B cell (primary cell): ENCODE measurements around the gene NIPBL. TPM values are rescaled to one million over a fixed set of nuclear protein-coding genes. Genes with fewer than 3 reads are reported as not detected.

ENCODE experiments used
- ATAC-seq: fragments of 200-7000 bp; cut with Tn5 transposase; one replicate; pipeline ENCODE4 v1.10.0; 2021; ENCODE audit warnings: low read depth, mild to moderate bottlenecking, moderate number of reproducible peaks, moderate library complexity
- CTCF ChIA-PET: fragments of 350-600 bp; sonication (Branson Sonifier 250); formaldehyde crosslinking; loops from one replicate; lab custom pipeline; 2021; ENCODE audit warnings: antibody characterized with exemption, inconsistent platforms; lab: Charles Lee
- POLR2A ChIA-PET: fragments of 350-600 bp; sonication (Branson Sonifier 250); formaldehyde crosslinking; loops from one replicate; lab custom pipeline; 2021; ENCODE audit warnings: antibody characterized with exemption; lab: Charles Lee
- DNase-seq: peaks from one replicate; pipeline ENCODE4 v3.0.0; 2013
- H2AFZ ChIP-seq: 2 replicates; pipeline ENCODE4 v1.6.1; 2012; ENCODE audit warnings: mild to moderate bottlenecking, low read depth, low read length; ENCODE audit not compliant: insufficient read depth, poor library complexity, severe bottlenecking
- H3K27ac ChIP-seq, 2 donors: 1 replicate in 1 of 2; 2 replicates in 1 of 2; pipeline ENCODE4 v1.5.1; 2012 to 2013; ENCODE audit warnings: low read length in 2 of 2, mild to moderate bottlenecking in 2 of 2, moderate library complexity in 1 of 2
- H3K27me3 ChIP-seq, 4 experiments: fragments of 200-600 bp in 1 of 4; sonication (generic) in 1 of 4; replicated peaks in 1 of 4; 1 replicate in 2 of 4; 2 replicates in 2 of 4; pipeline versions ENCODE4 v1.6.1 to v1.7.0; 2013 to 2016; ENCODE audit warnings: low read length in 3 of 4, mild to moderate bottlenecking in 2 of 4, mixed read lengths in 1 of 4, moderate library complexity in 1 of 4; ENCODE audit not compliant: insufficient read depth in 4 of 4, control insufficient read depth in 3 of 4; ENCODE audit errors: control extremely low read depth in 1 of 4
- H3K36me3 ChIP-seq, 2 experiments: replicated peaks in 1 of 2; 1 replicate in 1 of 2; 2 replicates in 1 of 2; pipeline versions ENCODE4 v1.6.1 to v1.7.1; 2013; ENCODE audit warnings: low read length in 1 of 2; ENCODE audit not compliant: insufficient read depth in 2 of 2, control insufficient read depth in 1 of 2; ENCODE audit errors: control extremely low read depth in 1 of 2, extremely low read depth in 1 of 2
- H3K4me1 ChIP-seq, 2 donors: fragments of 200-600 bp in 1 of 2; sonication (generic) in 1 of 2; 1 replicate in 1 of 2; 2 replicates in 1 of 2; pipeline versions ENCODE4 v1.5.1 to v1.6.1; 2013 to 2017; ENCODE audit warnings: low read length in 2 of 2; ENCODE audit not compliant: control insufficient read depth in 2 of 2, insufficient read depth in 2 of 2
- H3K4me2 ChIP-seq: replicated peaks from 2 replicates; pipeline ENCODE3; 2012; ENCODE audit warnings: mild to moderate bottlenecking, low read depth, low read length; ENCODE audit not compliant: poor library complexity, severe bottlenecking
- H3K4me3 ChIP-seq, 5 experiments: fragments of 200-600 bp in 1 of 5; sonication (generic) in 1 of 5; 1 replicate in 3 of 5; 2 replicates in 2 of 5; pipeline versions ENCODE4 v1.5.1 to v1.7.0; 2011 to 2016; ENCODE audit warnings: low read length in 4 of 5, mild to moderate bottlenecking in 4 of 5, low read depth in 2 of 5, control low read depth in 1 of 5, moderate library complexity in 1 of 5; ENCODE audit not compliant: insufficient read depth in 1 of 5; ENCODE audit errors: control extremely low read depth in 1 of 5, extremely low read depth in 1 of 5
- H3K79me2 ChIP-seq: fragments of 200-600 bp; sonication (generic); one replicate; pipeline ENCODE4 v1.6.0; 2016; ENCODE audit warnings: low read length; ENCODE audit not compliant: control insufficient read depth, insufficient read depth
- H3K9ac ChIP-seq: fragments of 200-600 bp; sonication (generic); 2 replicates; pipeline ENCODE4 v1.6.1; 2017; ENCODE audit warnings: mild to moderate bottlenecking, low read length, moderate library complexity
- H3K9me3 ChIP-seq, 3 donors: one replicate each; pipeline versions ENCODE4 v1.6.1 to v1.7.1; 2013; ENCODE audit warnings: low read length in 2 of 3; ENCODE audit not compliant: control insufficient read depth in 2 of 3, insufficient read depth in 1 of 3; ENCODE audit errors: control extremely low read depth in 1 of 3
- H4K20me1 ChIP-seq: 2 replicates; pipeline ENCODE4 v1.6.0; 2012; ENCODE audit warnings: mild to moderate bottlenecking, low read length; ENCODE audit not compliant: insufficient read depth, control insufficient read depth, poor library complexity, severe bottlenecking
- H3K27ac Mint-ChIP-seq: one replicate; pipeline ENCODE4 v1.8.0; 2021; ENCODE audit warnings: mixed read lengths
- H3K27me3 Mint-ChIP-seq: one replicate; pipeline ENCODE4 v1.8.0; 2021; ENCODE audit warnings: mixed read lengths
- H3K4me1 Mint-ChIP-seq: one replicate; pipeline ENCODE4 v1.8.0; 2021; ENCODE audit warnings: mixed read lengths
- H3K4me3 Mint-ChIP-seq: one replicate; pipeline ENCODE4 v1.8.0; 2021; ENCODE audit warnings: mixed read lengths
- H3K9me3 Mint-ChIP-seq: one replicate; pipeline ENCODE4 v1.8.0; 2022; ENCODE audit warnings: mixed read lengths; ENCODE audit not compliant: insufficient read depth
- EZH2 ChIP-seq: IDR thresholded peaks from 2 replicates; pipeline ENCODE4 v1.6.1; 2012; ENCODE audit warnings: borderline replicate concordance, low read depth, mild to moderate bottlenecking, moderate library complexity, low read length; ENCODE audit not compliant: insufficient read depth, poor library complexity, severe bottlenecking
- WGBS: methylation state at CpG from one replicate; pipeline ENCODE4 v1.1.5; 2013; ENCODE audit warnings: missing lambda C conversion rate; ENCODE audit not compliant: insufficient coverage; 5-methylcytosine and 5-hydroxymethylcytosine counted together
- intact Hi-C: fragments of 100-400 bp; cut with micrococcal nuclease; formaldehyde crosslinking; loops from one replicate; pipeline ENCODE4 v1.10.0; 2022
- polyA plus RNA-seq: library from polyadenylated mRNA; depleted of rRNA; stranded (reverse); fragments of >200 nt; gene quantifications from 2 replicates; pipeline ENCODE4 v1.2.3, GENCODE V29; 2012
- total RNA-seq, 2 donors: library from RNA; stranded (reverse); fragments of 120-200 nt in 1 of 2; gene quantifications; 1 replicate in 1 of 2; 2 replicates in 1 of 2; pipeline versions ENCODE4 v1.2.3 to v1.2.4, GENCODE V29; 2013 to 2022
- TF ChIP-seq, protein P1 (sequence below): fragments of 200-600 bp; IDR thresholded peaks from one replicate; pipeline ENCODE4 v1.8.0; 2022; ENCODE audit warnings: antibody characterized with exemption, mild to moderate bottlenecking

The NIPBL gene
- total and polyA plus RNA-seq, 2 donors (not counting 1 experiment from before 2014, with no cell fraction given), result 24.7 to 112 TPM

DNA sequence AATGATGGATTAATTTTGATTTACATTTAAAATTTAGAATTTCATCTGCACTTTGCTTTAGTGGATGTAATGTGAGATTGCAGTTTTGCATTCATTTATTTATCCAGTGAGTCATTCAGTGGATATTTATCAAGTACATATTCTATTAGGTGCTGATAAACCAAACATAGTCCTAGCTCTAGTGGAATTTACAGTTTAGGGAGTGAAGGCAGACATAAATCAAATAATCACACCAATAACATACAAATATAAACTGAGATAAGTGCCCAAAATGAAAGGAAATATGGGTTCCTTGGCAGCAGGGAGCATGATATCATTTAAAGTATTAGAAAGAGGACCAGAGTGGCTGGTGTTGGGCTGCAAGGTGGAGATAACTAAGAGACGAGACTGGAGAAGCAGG lies 14.7 kb upstream of the NIPBL start:
- H3K4me3 ChIP-seq, result no peak overlapping the region
- no peak overlapping the region for H2AFZ ChIP-seq
- no peaks in the 10 kb centered on the region for H4K20me1 ChIP-seq
- H3K9me3 Mint-ChIP-seq, result no peaks in the 10 kb centered on the region
- no peaks in the 10 kb centered on the region for H3K4me1 ChIP-seq
- no peak overlapping the region for H3K27ac ChIP-seq
- H3K36me3 ChIP-seq, result no peaks in the 10 kb centered on the region
- intact Hi-C loops, result no loop called here
- ATAC-seq (no peak), DNase-seq (no peak)
- H3K9me3 ChIP-seq, result no peaks in the 10 kb centered on the region
- H3K4me1 Mint-ChIP-seq, result no peaks in the 10 kb centered on the region
- H3K9ac ChIP-seq, result no peak overlapping the region
- peaks cover 0 to 3% (median 0%) of the 10 kb centered on the region in 4 experiments for H3K27me3 ChIP-seq
- ChIA-PET CTCF (no interaction called here), POLR2A (no interaction called here)
- H3K27ac Mint-ChIP-seq, result no peak overlapping the region
- no peak overlapping the region for H3K4me3 Mint-ChIP-seq
- peaks cover 12% of the 10 kb centered on the region for H3K27me3 Mint-ChIP-seq
- H3K79me2 ChIP-seq, result peaks cover 3% of the 10 kb centered on the region
- WGBS, result no CpG with 5 or more reads among the region's 1 CpG
- H3K4me2 ChIP-seq, result no peak overlapping the region
- TF ChIP-seq, protein P1, sequence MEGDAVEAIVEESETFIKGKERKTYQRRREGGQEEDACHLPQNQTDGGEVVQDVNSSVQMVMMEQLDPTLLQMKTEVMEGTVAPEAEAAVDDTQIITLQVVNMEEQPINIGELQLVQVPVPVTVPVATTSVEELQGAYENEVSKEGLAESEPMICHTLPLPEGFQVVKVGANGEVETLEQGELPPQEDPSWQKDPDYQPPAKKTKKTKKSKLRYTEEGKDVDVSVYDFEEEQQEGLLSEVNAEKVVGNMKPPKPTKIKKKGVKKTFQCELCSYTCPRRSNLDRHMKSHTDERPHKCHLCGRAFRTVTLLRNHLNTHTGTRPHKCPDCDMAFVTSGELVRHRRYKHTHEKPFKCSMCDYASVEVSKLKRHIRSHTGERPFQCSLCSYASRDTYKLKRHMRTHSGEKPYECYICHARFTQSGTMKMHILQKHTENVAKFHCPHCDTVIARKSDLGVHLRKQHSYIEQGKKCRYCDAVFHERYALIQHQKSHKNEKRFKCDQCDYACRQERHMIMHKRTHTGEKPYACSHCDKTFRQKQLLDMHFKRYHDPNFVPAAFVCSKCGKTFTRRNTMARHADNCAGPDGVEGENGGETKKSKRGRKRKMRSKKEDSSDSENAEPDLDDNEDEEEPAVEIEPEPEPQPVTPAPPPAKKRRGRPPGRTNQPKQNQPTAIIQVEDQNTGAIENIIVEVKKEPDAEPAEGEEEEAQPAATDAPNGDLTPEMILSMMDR, result no peak
- no peak for TF ChIP-seq EZH2

DNA sequence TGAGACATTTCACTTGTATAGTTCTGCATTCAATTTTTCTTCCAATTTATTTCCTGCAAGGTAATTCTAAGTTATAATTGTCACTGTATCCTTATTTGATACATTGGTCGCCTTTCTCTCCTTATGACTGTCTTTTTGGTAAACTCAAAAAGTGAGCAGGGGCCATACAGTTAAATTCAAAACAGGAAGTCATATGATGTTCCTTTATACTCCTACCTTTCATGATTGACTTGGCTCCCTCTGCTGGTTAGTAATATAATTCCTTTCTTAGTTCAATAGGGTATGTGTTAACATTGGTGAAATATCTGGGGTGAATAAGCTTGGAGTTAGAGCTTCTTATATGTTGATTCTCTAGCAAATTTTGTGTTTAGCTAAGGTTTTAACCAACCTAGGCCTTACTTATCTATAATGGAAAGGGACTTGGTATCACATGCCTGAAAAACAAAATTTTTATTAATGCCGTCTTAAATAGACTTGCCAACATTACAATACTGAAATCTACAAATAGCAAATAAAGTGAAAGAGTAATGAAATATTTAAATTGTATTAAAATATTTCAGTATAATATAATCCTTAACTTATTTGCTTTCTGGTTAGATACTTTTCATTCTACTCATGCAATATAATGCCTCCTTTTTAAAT lies 6.0 kb upstream of the NIPBL start:
- Histone ChIP-seq H3K27ac (no peak overlapping the region), H2AFZ (no peak overlapping the region), H3K9ac (no peak overlapping the region), H3K4me3 (no peak overlapping the region), H3K4me2 (peak overlapping the region; percentile 35), H3K79me2 (peaks cover 33% of the 10 kb centered on the region), H3K4me1 (peaks cover 14 to 22% of the 10 kb centered on the region in 2 donors), H4K20me1 (peaks cover 19% of the 10 kb centered on the region), H3K9me3 (no peaks in the 10 kb centered on the region), H3K36me3 (no peaks in the 10 kb centered on the region), H3K27me3 (no peaks in the 10 kb centered on the region)
- DNase-seq (peak; percentile 80), ATAC-seq (peak; percentile 83)
- TF ChIP-seq, protein P1, result peak; percentile 83
- TF ChIP-seq EZH2, result no peak
- intact Hi-C loops, result loop anchor here (1.0 kb wide), 3 partner anchors 125 to 141 kb away; no protein-coding TSS in a partner anchor
- no peaks in the 10 kb centered on the region for H3K9me3 Mint-ChIP-seq
- POLR2A ChIA-PET, result interaction anchor here (0.6 kb wide), 1 partner anchor 140 kb away, joined by 17 read pairs; no protein-coding TSS in a partner anchor
- H3K4me1 Mint-ChIP-seq, result peaks cover 24% of the 10 kb centered on the region
- no peak overlapping the region for H3K4me3 Mint-ChIP-seq
- WGBS, result no CpG with 5 or more reads among the region's 2 CpGs
- no peaks in the 10 kb centered on the region for H3K27me3 Mint-ChIP-seq
- CTCF ChIA-PET, result interaction anchor here (0.5 to 4.1 kb wide), 19 partner anchors 12 to 180 kb away, joined by 3 to 36 read pairs (median 4); no protein-coding TSS in a partner anchor
- no peak overlapping the region for H3K27ac Mint-ChIP-seq
